Neuronal stem cell (in vitro differentiated cells): ENCODE measurements around the gene PSMA7.

Experiments
- DNase-seq: peaks from one replicate; pipeline ENCODE4 v3.0.0-alpha.2; 2013; ENCODE audit warnings: low spot score
- H2AFZ ChIP-seq: one replicate; pipeline ENCODE4 v1.6.1; 2013; ENCODE audit warnings: mild to moderate bottlenecking, low read length, inconsistent platforms
- H2AK5ac ChIP-seq: 2 replicates; pipeline ENCODE4 v1.6.1; 2013; ENCODE audit warnings: low read depth, mild to moderate bottlenecking, inconsistent platforms, low read length, moderate library complexity, mixed read lengths
- H2BK120ac ChIP-seq: 2 replicates; pipeline ENCODE4 v1.6.1; 2013; ENCODE audit warnings: low read depth, mild to moderate bottlenecking, inconsistent platforms, low read length, moderate library complexity, mixed read lengths
- H2BK12ac ChIP-seq: one replicate; pipeline ENCODE4 v1.6.1; 2013; ENCODE audit warnings: low read length, inconsistent platforms
- H2BK15ac ChIP-seq: 2 replicates; pipeline ENCODE4 v1.6.1; 2013; ENCODE audit warnings: mild to moderate bottlenecking, low read length, inconsistent platforms, mixed read lengths
- H2BK5ac ChIP-seq: one replicate; pipeline ENCODE4 v1.6.1; 2013; ENCODE audit warnings: inconsistent platforms, mild to moderate bottlenecking, low read length, moderate library complexity
- H3K14ac ChIP-seq: one replicate; pipeline ENCODE4 v1.6.1; 2013; ENCODE audit warnings: low read length, inconsistent platforms
- H3K18ac ChIP-seq: 2 replicates; pipeline ENCODE4 v1.6.1; 2013; ENCODE audit warnings: low read length, inconsistent platforms
- H3K23ac ChIP-seq: 2 replicates; pipeline ENCODE4 v1.6.1; 2013; ENCODE audit warnings: low read depth, mild to moderate bottlenecking, mixed read lengths, low read length, inconsistent platforms; ENCODE audit not compliant: poor library complexity
- H3K27ac ChIP-seq: replicated peaks from 3 replicates; pipeline ENCODE4 v1.5.1; 2013; ENCODE audit warnings: low read length, inconsistent platforms
- H3K27me3 ChIP-seq, 3 experiments: 2 replicates each; pipeline ENCODE4 v1.6.1; 2013; ENCODE audit warnings: low read length in 3 of 3, mild to moderate bottlenecking in 2 of 3, inconsistent platforms in 1 of 3, low read depth in 1 of 3, mixed read lengths in 1 of 3, moderate library complexity in 1 of 3; ENCODE audit not compliant: control insufficient read depth in 3 of 3, insufficient read depth in 3 of 3
- H3K36me3 ChIP-seq, 2 donors: replicated peaks in 1 of 2; 2 replicates each; pipeline ENCODE4 v1.6.1; 2013; ENCODE audit warnings: low read length in 2 of 2; ENCODE audit not compliant: control insufficient read depth in 2 of 2, insufficient read depth in 2 of 2
- H3K4ac ChIP-seq: 2 replicates; pipeline ENCODE4 v1.6.1; 2013; ENCODE audit warnings: inconsistent platforms, mild to moderate bottlenecking, low read length, moderate library complexity
- H3K4me1 ChIP-seq, 2 donors: 1 replicate in 1 of 2; 2 replicates in 1 of 2; pipeline ENCODE4 v1.6.1; 2013; ENCODE audit warnings: low read length in 2 of 2, low read depth in 1 of 2; ENCODE audit not compliant: control insufficient read depth in 2 of 2, insufficient read depth in 1 of 2
- H3K4me2 ChIP-seq: one replicate; pipeline ENCODE4 v1.6.1; 2013; ENCODE audit warnings: mild to moderate bottlenecking, low read length, inconsistent platforms; ENCODE audit not compliant: insufficient read depth, poor library complexity, severe bottlenecking
- H3K4me3 ChIP-seq, 2 donors: 2 replicates each; pipeline ENCODE4 v1.5.1; 2013; ENCODE audit warnings: low read length in 2 of 2, mild to moderate bottlenecking in 2 of 2, inconsistent platforms in 1 of 2, moderate library complexity in 1 of 2
- H3K79me1 ChIP-seq: one replicate; pipeline ENCODE4 v1.6.1; 2013; ENCODE audit warnings: low read depth, mild to moderate bottlenecking, inconsistent platforms, low read length, moderate library complexity
- H3K9ac ChIP-seq: one replicate; pipeline ENCODE4 v1.6.1; 2013; ENCODE audit warnings: mild to moderate bottlenecking, low read depth, low read length, inconsistent platforms; ENCODE audit not compliant: poor library complexity
- H3K9me3 ChIP-seq, 2 donors: replicated peaks in 1 of 2; 2 replicates each; pipeline versions ENCODE3 to v1.6.1; 2013; ENCODE audit warnings: low read length in 2 of 2, mild to moderate bottlenecking in 2 of 2, inconsistent platforms in 1 of 2, low read depth in 1 of 2, mixed read lengths in 1 of 2, moderate library complexity in 1 of 2; ENCODE audit not compliant: control insufficient read depth in 2 of 2, insufficient read depth in 1 of 2
- H4K8ac ChIP-seq: one replicate; pipeline ENCODE4 v1.6.1; 2013; ENCODE audit warnings: low read depth, mild to moderate bottlenecking, inconsistent platforms, low read length, moderate library complexity
- H4K91ac ChIP-seq: one replicate; pipeline ENCODE4 v1.6.1; 2013; ENCODE audit warnings: low read length, low read depth, mild to moderate bottlenecking, inconsistent platforms; ENCODE audit not compliant: poor library complexity
- WGBS, 2 donors: extraction: QIAGEN DNeasy Blood & Tissue Kit; methylation state at CpG; one replicate each; pipeline ENCODE4 v1.1.7; 2013; ENCODE audit warnings: missing lambda C conversion rate in 2 of 2, mixed read lengths in 1 of 2; ENCODE audit not compliant: insufficient read length in 2 of 2, insufficient replicate concordance in 1 of 2; ENCODE audit errors: extremely low coverage in 2 of 2; 5-methylcytosine and 5-hydroxymethylcytosine counted together

Gene PSMA7

DNA sequence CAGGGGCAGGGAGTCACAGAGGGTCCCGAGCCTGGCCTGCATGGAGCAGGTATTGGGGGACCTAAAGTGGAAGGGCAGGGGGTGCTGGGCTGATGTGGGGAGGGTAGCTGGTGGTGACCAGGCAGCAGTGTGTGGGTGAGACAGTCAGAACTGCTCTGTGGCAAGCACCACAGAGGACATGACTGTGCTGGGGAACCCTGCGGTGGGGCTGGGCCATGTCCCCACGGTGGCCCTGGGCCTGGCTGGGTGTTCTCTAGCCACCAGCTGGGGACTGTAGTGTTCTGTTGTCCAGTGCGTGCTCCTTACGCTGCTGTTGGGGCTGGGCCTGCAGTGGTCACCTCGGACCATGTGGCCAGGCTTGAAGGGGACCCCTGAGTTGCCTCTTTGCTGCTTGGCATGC, 3.9 kb upstream of the PSMA7 start:
- Histone ChIP-seq H3K27me3 (no peaks in the 10 kb centered on the region), H3K79me1 (peaks cover 31% of the 10 kb centered on the region), H4K91ac (no peak overlapping the region), H3K23ac (peak overlapping the region; percentile 86), H2BK120ac (no peak overlapping the region), H3K18ac (no peak overlapping the region), H3K4me2 (no peak overlapping the region), H3K4ac (no peak overlapping the region), H2AFZ (no peak overlapping the region), H3K27ac (no peak overlapping the region), H4K8ac (peak overlapping the region; percentile 25), H3K36me3 (peaks cover 14 to 42% of the 10 kb centered on the region in 2 donors), H3K9ac (peak overlapping the region; percentile 54), H2AK5ac (no peak overlapping the region), H3K4me1 (peaks cover 7 to 10% of the 10 kb centered on the region in 2 donors), H3K4me3 (peak overlapping the region in 1 of 2 donors; percentile 38), H3K9me3 (peaks cover 3 to 6% of the 10 kb centered on the region in 2 donors), H2BK12ac (no peak overlapping the region), H2BK15ac (no peak overlapping the region), H2BK5ac (no peak overlapping the region), H3K14ac (no peak overlapping the region)
- no CpG with 5 or more reads among the region's 6 CpGs for WGBS, 2 donors
- no peak for DNase-seq

DNA sequence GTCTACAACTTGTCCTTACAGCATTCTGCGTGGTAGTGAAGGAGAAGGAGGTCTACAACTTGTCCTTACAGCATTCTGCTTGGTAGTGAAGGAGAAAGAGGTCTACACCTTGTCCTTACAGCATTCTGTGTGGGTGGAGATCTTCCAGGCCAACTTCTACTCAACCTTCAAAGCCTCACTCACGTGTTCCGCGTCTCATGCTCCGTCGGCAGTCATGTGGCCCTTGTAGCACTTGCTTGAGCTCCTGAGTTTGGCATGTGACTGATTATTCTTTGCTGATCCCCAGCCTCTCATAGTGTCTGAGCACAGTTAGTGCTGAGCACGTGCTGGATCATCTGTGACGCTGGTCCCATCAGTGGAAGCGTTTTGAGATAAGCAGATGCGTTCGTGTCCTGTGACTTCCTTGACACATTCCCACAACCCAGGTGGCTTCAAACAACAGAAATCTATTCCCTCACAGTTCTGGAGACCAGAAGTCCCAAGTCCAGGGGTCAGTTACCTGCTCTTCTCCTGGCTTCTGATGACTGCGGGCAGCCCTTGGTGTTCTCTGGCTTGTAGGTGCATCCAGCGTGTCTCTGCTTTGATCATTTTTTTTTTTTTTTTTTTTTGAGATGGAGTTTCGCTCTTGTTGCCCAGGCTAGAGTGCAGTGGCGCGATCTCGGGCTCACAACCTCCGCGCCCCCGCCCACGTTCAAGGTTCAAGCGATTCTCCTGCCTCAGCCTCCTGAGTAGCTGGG, 3.0 kb upstream of the PSMA7 start:
- H3K4me3 ChIP-seq, result no peak overlapping the region
- H3K18ac ChIP-seq, result no peak overlapping the region
- H3K27ac ChIP-seq, result no peak overlapping the region
- WGBS, 2 donors, result no CpG with 5 or more reads among the region's 22 CpGs
- H3K4ac ChIP-seq, result no peak overlapping the region
- H3K27me3 ChIP-seq, result no peaks in the 10 kb centered on the region
- peaks cover 3 to 6% of the 10 kb centered on the region in 2 donors for H3K9me3 ChIP-seq
- no peak overlapping the region for H2BK120ac ChIP-seq
- H3K14ac ChIP-seq, result no peak overlapping the region
- no peak overlapping the region for H2BK5ac ChIP-seq
- no peak overlapping the region for H3K4me2 ChIP-seq
- H4K8ac ChIP-seq, result no peak overlapping the region
- H3K9ac ChIP-seq, result peak overlapping the region; percentile 53
- no peak overlapping the region for H2BK12ac ChIP-seq
- H2AK5ac ChIP-seq, result no peak overlapping the region
- H3K36me3 ChIP-seq, result peaks cover 15 to 44% of the 10 kb centered on the region in 2 donors
- no peak overlapping the region for H4K91ac ChIP-seq
- no peak overlapping the region for H2BK15ac ChIP-seq
- no peak overlapping the region for H2AFZ ChIP-seq
- DNase-seq, result no peak
- H3K23ac ChIP-seq, result peak overlapping the region; percentile 5
- H3K4me1 ChIP-seq, result peaks cover 12 to 14% of the 10 kb centered on the region in 2 donors
- H3K79me1 ChIP-seq, result peaks cover 30% of the 10 kb centered on the region

DNA sequence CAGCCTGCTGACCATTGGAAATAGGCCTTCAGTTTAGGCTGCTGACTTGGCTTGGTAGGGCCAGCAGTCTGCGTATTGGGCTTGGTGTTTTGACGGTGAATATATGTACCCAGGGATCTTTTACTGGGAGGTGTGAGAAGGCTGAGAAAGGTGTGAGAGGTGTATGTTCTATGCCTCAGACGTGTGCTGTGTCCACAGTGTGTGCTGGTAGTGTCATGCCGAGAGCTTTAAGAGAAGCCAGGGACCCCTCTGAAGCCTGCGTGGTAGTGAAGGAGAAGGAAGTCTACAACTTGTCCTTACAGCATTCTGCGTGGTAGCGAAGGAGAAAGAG, 2.5 kb upstream of the PSMA7 start:
- Histone ChIP-seq H2BK15ac (no peak overlapping the region), H3K4ac (no peak overlapping the region), H3K9me3 (peaks cover 3 to 6% of the 10 kb centered on the region in 2 donors), H4K8ac (no peak overlapping the region), H2AK5ac (no peak overlapping the region), H3K79me1 (peaks cover 28% of the 10 kb centered on the region), H2BK12ac (no peak overlapping the region), H3K4me2 (no peak overlapping the region), H3K4me3 (peak overlapping the region in 1 of 2 donors; percentile 84), H3K4me1 (peaks cover 12 to 15% of the 10 kb centered on the region in 2 donors), H3K14ac (no peak overlapping the region), H2AFZ (no peak overlapping the region), H3K27me3 (no peaks in the 10 kb centered on the region), H2BK120ac (no peak overlapping the region), H2BK5ac (no peak overlapping the region), H4K91ac (no peak overlapping the region), H3K36me3 (peaks cover 17 to 44% of the 10 kb centered on the region in 2 donors), H3K23ac (no peak overlapping the region), H3K9ac (no peak overlapping the region), H3K27ac (no peak overlapping the region), H3K18ac (no peak overlapping the region)
- WGBS, 2 donors, result no CpG with 5 or more reads among the region's 7 CpGs
- DNase-seq, result no peak

DNA sequence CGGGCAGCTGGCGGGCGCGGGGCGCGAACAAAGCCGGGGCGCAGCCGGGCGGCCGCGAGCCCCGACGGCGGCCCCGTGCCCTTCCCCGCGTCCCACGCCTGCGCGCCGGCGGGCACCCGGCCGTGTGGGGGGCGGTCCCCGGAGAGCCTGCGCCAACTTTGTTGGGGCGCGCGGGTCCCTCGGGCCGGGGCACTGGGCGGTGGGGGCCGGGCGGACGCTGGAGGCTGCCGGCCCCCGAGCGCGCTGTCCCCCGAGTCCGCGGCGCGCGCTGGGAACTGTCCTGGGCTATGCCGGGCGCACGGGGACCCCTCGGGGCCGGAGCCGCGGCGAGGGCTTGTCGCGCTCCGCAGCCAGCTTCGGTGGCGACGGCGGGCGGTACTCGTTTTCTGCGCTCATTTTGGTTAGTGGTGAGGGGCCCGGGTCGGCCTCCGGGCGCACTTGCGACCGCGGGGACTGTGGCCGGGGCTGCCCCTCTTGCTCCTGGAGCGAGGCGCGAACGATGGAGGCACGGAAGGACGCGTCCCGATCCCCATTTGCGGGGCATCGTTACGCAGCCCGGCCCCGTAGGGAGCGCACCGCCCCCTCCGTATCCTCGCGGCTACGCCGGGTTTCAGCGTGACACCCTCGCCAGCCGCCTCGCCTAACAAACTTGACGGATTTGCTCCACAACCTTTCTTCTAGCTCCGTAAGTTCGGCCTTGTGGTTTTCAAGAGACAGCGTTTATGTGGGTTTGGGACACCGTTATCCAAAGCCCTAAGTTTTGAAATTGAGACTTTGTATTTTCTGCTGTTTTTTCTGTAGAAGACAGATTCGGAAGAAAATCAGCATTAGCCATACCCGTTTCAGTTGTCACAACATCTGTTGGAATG, 997 bp upstream of the PSMA7 start:
- H3K4ac ChIP-seq, result no peak overlapping the region
- peaks cover 3 to 6% of the 10 kb centered on the region in 2 donors for H3K9me3 ChIP-seq
- peaks cover 12 to 14% of the 10 kb centered on the region in 2 donors for H3K4me1 ChIP-seq
- H3K36me3 ChIP-seq, result peaks cover 27 to 49% of the 10 kb centered on the region in 2 donors
- H3K9ac ChIP-seq, result peak overlapping the region; percentile 95
- no peak overlapping the region for H3K14ac ChIP-seq
- no peak for DNase-seq
- peak overlapping the region; percentile 11 for H2BK12ac ChIP-seq
- no CpG with 5 or more reads among the region's 104 CpGs for WGBS, 2 donors
- H3K4me2 ChIP-seq, result peak overlapping the region; percentile 71
- H3K23ac ChIP-seq, result no peak overlapping the region
- no peak overlapping the region for H2BK120ac ChIP-seq
- no peak overlapping the region for H2BK15ac ChIP-seq
- no peak overlapping the region for H4K8ac ChIP-seq
- H2AFZ ChIP-seq, result peak overlapping the region; percentile 86
- H2AK5ac ChIP-seq, result peak overlapping the region; percentile 65
- H3K18ac ChIP-seq, result peak overlapping the region; percentile 88
- H3K27me3 ChIP-seq, result no peaks in the 10 kb centered on the region
- peaks cover 31% of the 10 kb centered on the region for H3K79me1 ChIP-seq
- H4K91ac ChIP-seq, result no peak overlapping the region
- peak overlapping the region; percentile 84 to 96 for H3K4me3 ChIP-seq
- H3K27ac ChIP-seq, result peak overlapping the region; percentile 81
- no peak overlapping the region for H2BK5ac ChIP-seq
